ENCODE data around the gene MAP3K7. TPM values are rescaled to one million over a fixed set of nuclear protein-coding genes. Genes with fewer than 3 reads are reported as not detected.

MAP3K7 gene
- total and polyA plus RNA-seq, 2 of the 13 experiments (the other 11 are each of a cell fraction or from before 2014, with no cell fraction given): 24.1 to 24.4 TPM

GRCh38 chr6:90468080-90468479 lies 118.8 kb downstream of the MAP3K7 start:
- no peak overlapping the region for H2AFZ ChIP-seq (ENCODE audit: low read length)
- FAIRE-seq: no peak
- no peak overlapping the region for H3K4me2 ChIP-seq (ENCODE audit: low read depth, low read length)
- in situ Hi-C loops (cut with HindIII; ENCODE audit: extremely low pct_ligation_motif_present, low pct_unique_long_range_greater_than_20kb) (no loop called here), intact Hi-C loops (cut with micrococcal nuclease; ENCODE audit: unreplicated experiment) (no loop called here)
- no peaks in the 10 kb centered on the region for H4K20me1 ChIP-seq (ENCODE audit: insufficient read depth, low read length)
- H3K27me3 ChIP-seq (ENCODE audit: control insufficient read depth in 1 of 2, insufficient read depth in 2 of 2, low read length in 2 of 2): no peaks in the 10 kb centered on the region; a peak in 1 of 5 replicates
- no peak for TF ChIP-seq PCBP1 (IDR thresholded peaks at IDR 0.05; ENCODE audit: borderline replicate concordance, low read depth, low read length)
- TF ChIP-seq HES4 (CRISPR knock-in tag; IDR thresholded peaks at IDR 0.05; ENCODE audit: borderline replicate concordance): no peak
- TF ChIP-seq ZNF878 (CRISPR knock-in tag; IDR thresholded peaks at IDR 0.05): no peak
- TF ChIP-seq ZBTB44 (CRISPR knock-in tag; IDR thresholded peaks at IDR 0.05): no peak
- no peak for TF ChIP-seq RBM22 (optimal IDR thresholded peaks at IDR 0.05; ENCODE audit: low read length)
- no peak for TF ChIP-seq HNRNPH1 (optimal IDR thresholded peaks at IDR 0.05; ENCODE audit: low read depth, low read length)
- no peak for TF ChIP-seq ZNF136 (CRISPR knock-in tag; IDR thresholded peaks at IDR 0.05; ENCODE audit: low read depth)
- TF ChIP-seq PHF8 (CRISPR knock-in tag; IDR thresholded peaks at IDR 0.05): no peak
- no peak for TF ChIP-seq ZBTB1 (CRISPR knock-in tag; IDR thresholded peaks at IDR 0.05; ENCODE audit: borderline replicate concordance)
- TF ChIP-seq ZNF329 (CRISPR knock-in tag; IDR thresholded peaks at IDR 0.05; ENCODE audit: low read depth): no peak
- ChIA-PET POLR2A (no interaction called here), CTCF (ENCODE audit: low intra/inter-chr PET ratio, low total read pairs) (interaction anchor here (0.6 kb wide), 1 partner anchor 295 kb away, joined by 3 read pairs; no protein-coding TSS in a partner anchor)
- no peaks in the 10 kb centered on the region for H3K79me2 ChIP-seq (ENCODE audit: insufficient read depth, low read length)
- H3K4me1 ChIP-seq (ENCODE audit: insufficient read depth, low read length): no peaks in the 10 kb centered on the region
- BruUV-seq (replicated peaks): no TSS peak
- no peaks in the 10 kb centered on the region for H3K36me3 ChIP-seq (replicated peaks in 1 of 2; ENCODE audit: control insufficient read depth in 1 of 2, insufficient read depth in 2 of 2, low read length in 2 of 2)
- no peak for ATAC-seq
- no peak overlapping the region for H3K4me3 ChIP-seq (replicated peaks in 1 of 3; ENCODE audit: insufficient read depth in 1 of 3, low read depth in 2 of 3, low read length in 3 of 3)
- no peak overlapping the region for H3K27ac ChIP-seq (ENCODE audit: extremely low read length, insufficient read depth, low read length)
- no peaks in the 10 kb centered on the region for H3K9me3 ChIP-seq (ENCODE audit: low read length)
- DNase-seq (ENCODE audit: low spot score): no peak
- 0% methylated on average over 7 of the region's 7 CpGs for WGBS (ENCODE audit: low lambda C conversion rate)
- H3K9ac ChIP-seq (ENCODE audit: insufficient read depth, low read depth, low read length): no peak overlapping the region
